Bronchial epithelial cell (primary cell): ENCODE results near the gene CAPZA1. TPM values are rescaled to one million over a fixed set of nuclear protein-coding genes. Genes with fewer than 3 reads are reported as not detected.

ENCODE experiments used
- DNase-seq: peaks from one replicate; pipeline ENCODE4 v3.0.0-alpha.2; 2010; ENCODE audit warnings: low read depth
- FAIRE-seq: peaks from 2 replicates; lab custom pipeline; 2011; peaks lifted over from hg19 to GRCh38; lab: Jason Lieb, UNC
- H3K27me3 ChIP-seq: 2 replicates; pipeline ENCODE4 v1.5.1; 2011; ENCODE audit warnings: low read length; ENCODE audit not compliant: control insufficient read depth, insufficient read depth
- H3K36me3 ChIP-seq: 2 replicates; pipeline ENCODE4 v1.5.1; 2011; ENCODE audit warnings: low read length; ENCODE audit not compliant: control insufficient read depth, insufficient read depth
- H3K4me3 ChIP-seq: 2 replicates; pipeline ENCODE4 v1.5.1; 2011; ENCODE audit warnings: mild to moderate bottlenecking, low read depth, low read length, control low read depth
- total RNA-seq: library from RNA; depleted of rRNA; stranded (reverse); fragments of >200 nt; gene quantifications from 2 replicates; pipeline ENCODE4 v1.2.1, GENCODE V29; 2014
- TF ChIP-seq, protein P1 (sequence below): IDR thresholded peaks from 2 replicates; pipeline ENCODE4 v1.5.1; 2011; ENCODE audit warnings: mild to moderate bottlenecking, moderate library complexity, low read length, control low read depth, inconsistent platforms; ENCODE audit not compliant: insufficient read depth, severe bottlenecking

The CAPZA1 gene
- total RNA-seq, 1 donor from 2014 or later = 265 TPM

DNA sequence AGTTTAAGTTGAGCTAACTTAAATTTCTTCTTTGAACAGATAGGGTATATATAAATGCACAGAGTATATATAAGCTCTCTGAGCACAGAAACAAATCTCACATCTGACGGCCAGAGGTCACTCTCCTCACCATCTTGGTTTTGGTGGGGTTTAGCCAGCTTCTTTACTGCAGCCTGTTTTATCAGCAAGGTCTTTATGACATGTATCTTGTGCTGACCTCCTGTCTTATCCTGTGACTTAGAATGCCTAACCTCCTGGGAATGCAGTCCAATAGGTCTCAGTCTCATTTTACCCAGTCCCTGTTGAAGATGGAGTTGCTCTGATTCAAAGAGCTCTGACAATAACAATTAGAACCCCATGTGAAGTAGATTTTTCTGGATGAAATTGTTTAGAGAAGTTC lies 53.2 kb downstream of the CAPZA1 start:
- Histone ChIP-seq H3K36me3 (peaks cover 6% of the 10 kb centered on the region), H3K4me3 (no peak overlapping the region), H3K27me3 (no peaks in the 10 kb centered on the region)
- no peak for DNase-seq
- no peak for FAIRE-seq
- TF ChIP-seq, protein P1, sequence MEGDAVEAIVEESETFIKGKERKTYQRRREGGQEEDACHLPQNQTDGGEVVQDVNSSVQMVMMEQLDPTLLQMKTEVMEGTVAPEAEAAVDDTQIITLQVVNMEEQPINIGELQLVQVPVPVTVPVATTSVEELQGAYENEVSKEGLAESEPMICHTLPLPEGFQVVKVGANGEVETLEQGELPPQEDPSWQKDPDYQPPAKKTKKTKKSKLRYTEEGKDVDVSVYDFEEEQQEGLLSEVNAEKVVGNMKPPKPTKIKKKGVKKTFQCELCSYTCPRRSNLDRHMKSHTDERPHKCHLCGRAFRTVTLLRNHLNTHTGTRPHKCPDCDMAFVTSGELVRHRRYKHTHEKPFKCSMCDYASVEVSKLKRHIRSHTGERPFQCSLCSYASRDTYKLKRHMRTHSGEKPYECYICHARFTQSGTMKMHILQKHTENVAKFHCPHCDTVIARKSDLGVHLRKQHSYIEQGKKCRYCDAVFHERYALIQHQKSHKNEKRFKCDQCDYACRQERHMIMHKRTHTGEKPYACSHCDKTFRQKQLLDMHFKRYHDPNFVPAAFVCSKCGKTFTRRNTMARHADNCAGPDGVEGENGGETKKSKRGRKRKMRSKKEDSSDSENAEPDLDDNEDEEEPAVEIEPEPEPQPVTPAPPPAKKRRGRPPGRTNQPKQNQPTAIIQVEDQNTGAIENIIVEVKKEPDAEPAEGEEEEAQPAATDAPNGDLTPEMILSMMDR = no peak

DNA sequence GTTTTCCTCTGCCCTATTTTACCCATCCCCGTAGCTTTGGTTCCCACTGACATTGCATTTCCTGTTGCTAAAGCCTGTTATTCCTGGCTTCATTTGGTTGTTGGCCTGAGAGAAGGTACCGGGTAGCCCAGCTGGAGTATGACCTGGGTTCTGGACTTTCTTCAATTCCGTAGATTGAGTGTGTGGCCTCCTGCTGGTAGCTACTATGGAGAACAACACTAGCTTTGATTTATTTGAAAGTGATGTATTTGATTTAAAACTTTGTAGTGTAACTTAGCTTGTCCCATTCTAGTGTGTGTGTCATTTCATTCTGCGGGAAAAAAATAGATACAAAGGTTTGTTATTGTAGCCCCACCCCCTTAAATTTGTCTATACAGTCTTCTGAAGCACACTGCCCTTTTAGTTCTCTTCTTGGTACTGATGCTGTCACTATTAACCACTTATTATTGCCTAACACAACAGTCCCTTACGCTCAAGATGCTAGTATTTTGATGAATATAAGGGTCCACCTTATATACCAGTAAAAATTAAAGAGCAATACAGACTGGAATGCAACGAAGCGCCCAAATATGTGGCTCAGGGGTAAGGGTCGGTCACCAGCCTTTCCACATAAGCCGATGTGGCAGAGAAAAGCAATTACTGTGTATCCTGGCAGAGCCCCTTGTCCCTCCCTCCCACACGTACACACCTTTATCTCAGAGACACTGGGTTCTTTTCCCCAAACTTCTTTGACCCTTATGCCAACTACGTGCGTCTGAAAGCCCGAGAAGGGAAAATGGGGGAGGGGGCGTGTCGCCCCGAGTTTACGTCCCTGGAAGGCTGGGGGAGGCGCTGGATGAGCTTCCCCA lies 54.2 kb downstream of the CAPZA1 start:
- FAIRE-seq (no peak), DNase-seq (peak; percentile 60)
- Histone ChIP-seq H3K27me3 (no peaks in the 10 kb centered on the region), H3K4me3 (peak overlapping the region; percentile 87), H3K36me3 (peaks cover 6% of the 10 kb centered on the region)
- TF ChIP-seq, protein P1 = peak; percentile 57

- DNase-seq = peak; percentile 73
- H3K27me3 ChIP-seq = no peaks in the 10 kb centered on the region
- TF ChIP-seq, protein P1 = no peak
- peak within 1 kb of the TSS; percentile 87 for H3K4me3 ChIP-seq
- peaks cover 6% of the 10 kb centered on the region for H3K36me3 ChIP-seq
- FAIRE-seq = no peak
These were observed 54.9 kb downstream of the CAPZA1 start, which contains the start of gene MOV10 for GRCh38 chr1:112674440-112674985. Gene MOV10, plus strand, starts transcription at chr1:112674659. Its CDS starts 254 bp downstream, at chr1:112674913.

DNA sequence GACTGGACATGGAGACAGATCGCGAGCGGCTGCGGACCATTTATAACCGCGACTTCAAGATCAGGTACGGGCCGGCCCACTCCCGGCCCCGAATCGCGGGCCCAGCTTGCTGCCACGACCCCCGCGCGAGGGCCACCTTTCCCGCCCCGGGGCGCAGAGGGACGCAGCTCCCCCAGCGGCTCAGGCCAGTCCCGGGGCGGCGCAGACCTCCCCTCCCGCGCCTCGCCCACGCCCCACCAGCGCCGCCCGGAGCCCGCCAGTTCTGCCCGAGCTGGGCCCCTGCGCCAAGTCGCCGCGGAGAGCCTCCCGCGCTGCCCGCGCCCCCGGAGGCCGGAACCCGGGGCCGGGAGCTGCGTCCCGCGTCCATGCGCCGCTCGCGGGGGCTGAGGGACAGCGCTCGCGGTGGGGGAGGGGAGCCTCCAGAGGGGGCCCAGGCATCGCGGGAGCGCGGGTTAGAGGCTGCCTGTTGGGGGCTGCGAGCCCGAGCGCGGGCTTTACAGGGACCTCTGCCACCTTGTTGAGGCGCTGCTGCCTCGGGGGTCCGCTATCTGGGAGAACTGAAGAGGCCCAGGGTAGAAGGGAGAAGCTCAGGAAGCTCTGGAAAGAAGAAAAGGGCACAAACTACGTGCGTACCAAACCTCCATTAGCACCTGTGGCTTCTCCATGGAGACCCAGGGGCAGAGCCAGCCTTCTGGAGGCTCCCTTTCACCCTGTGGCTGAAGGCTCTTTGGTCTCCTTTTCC lies 55.5 kb downstream of the CAPZA1 start:
- DNase-seq (no peak), FAIRE-seq (no peak)

GRCh38 chr1:112675728-112676381 lies 56.2 kb downstream of the CAPZA1 start:
- peak overlapping the region; percentile 87 for H3K4me3 ChIP-seq
- H3K27me3 ChIP-seq = no peaks in the 10 kb centered on the region
- FAIRE-seq = no peak
- DNase-seq = no peak
- H3K36me3 ChIP-seq = no peaks in the 10 kb centered on the region
- TF ChIP-seq, protein P1 = no peak

More for the DNA sequence above, 55.5 kb downstream of the CAPZA1 start:
- TF ChIP-seq, protein P1 = peak; percentile 1
- Histone ChIP-seq H3K27me3 (no peaks in the 10 kb centered on the region), H3K36me3 (peaks cover 1% of the 10 kb centered on the region), H3K4me3 (peak overlapping the region; percentile 87)
